H4 (cell line): ENCODE measurements around the gene AKAP13. TPM values are rescaled to one million over a fixed set of nuclear protein-coding genes. Genes with fewer than 3 reads are reported as not detected.

ENCODE experiments used
- DNase-seq: peaks from one replicate; pipeline ENCODE4 v3.0.0-alpha.2; 2015; ENCODE audit warnings: low spot score
- total RNA-seq: library from RNA; depleted of rRNA; stranded (reverse); fragments of >200 nt; shearing (Covaris generic); gene quantifications from 2 replicates; pipeline ENCODE4 v1.2.3, GENCODE V29; 2014

Gene AKAP13
- total RNA-seq, 1 experiment from 2014 or later = 16.6 TPM

GRCh38 chr15:85700767-85701166 lies 320.4 kb downstream of the AKAP13 start:
- DNase-seq = no peak

- peak; percentile 42 for DNase-seq
These were observed 322.1 kb downstream of the AKAP13 start for GRCh38 chr15:85702321-85703101.

GRCh38 chr15:85704066-85704465 lies 323.7 kb downstream of the AKAP13 start:
- no peak for DNase-seq

- DNase-seq = no peak
These were observed 324.5 kb downstream of the AKAP13 start for GRCh38 chr15:85704720-85705429.

- no peak for DNase-seq
These were observed 326.5 kb downstream of the AKAP13 start for GRCh38 chr15:85706779-85707518.

GRCh38 chr15:85707519-85708338 lies 327.3 kb downstream of the AKAP13 start:
- peak; percentile 29 for DNase-seq

- no peak for DNase-seq
These were observed 328.1 kb downstream of the AKAP13 start for GRCh38 chr15:85708402-85708941.

GRCh38 chr15:85709250-85709649 lies 328.8 kb downstream of the AKAP13 start:
- DNase-seq = no peak

GRCh38 chr15:85710340-85710842 lies 330.0 kb downstream of the AKAP13 start:
- DNase-seq = no peak

GRCh38 chr15:85711580-85712192 lies 331.3 kb downstream of the AKAP13 start:
- DNase-seq = no peak

GRCh38 chr15:85716261-85716660 lies 335.9 kb downstream of the AKAP13 start:
- DNase-seq = no peak

GRCh38 chr15:85717212-85717611 lies 336.8 kb downstream of the AKAP13 start:
- DNase-seq = no peak

- DNase-seq = no peak
These were observed 338.0 kb downstream of the AKAP13 start for GRCh38 chr15:85718271-85718971.

GRCh38 chr15:85718981-85719380 lies 338.6 kb downstream of the AKAP13 start:
- no peak for DNase-seq

GRCh38 chr15:85722374-85723152 lies 342.2 kb downstream of the AKAP13 start:
- no peak for DNase-seq

GRCh38 chr15:85723960-85724945 lies 343.9 kb downstream of the AKAP13 start:
- DNase-seq = no peak

GRCh38 chr15:85725019-85725418 lies 344.6 kb downstream of the AKAP13 start:
- no peak for DNase-seq

GRCh38 chr15:85725564-85725963 lies 345.2 kb downstream of the AKAP13 start:
- no peak for DNase-seq
